BLaER1 (cell line): Measurements from ENCODE around the gene ZBTB7A.

Source experiments
- H3K27ac ChIP-seq: shearing (Covaris generic); formaldehyde crosslinking; 2 replicates; pipeline ENCODE4 v1.8.1; 2022
- H3K27me3 ChIP-seq: shearing (Covaris generic); formaldehyde crosslinking; 2 replicates; pipeline ENCODE4 v1.8.1; 2022
- H3K36me3 ChIP-seq: shearing (Covaris generic); formaldehyde crosslinking; 2 replicates; pipeline ENCODE4 v1.8.1; 2022
- H3K4me1 ChIP-seq: shearing (Covaris generic); formaldehyde crosslinking; 2 replicates; pipeline ENCODE4 v1.8.1; 2022
- H3K4me2 ChIP-seq: shearing (Covaris generic); formaldehyde crosslinking; 2 replicates; pipeline ENCODE4 v1.8.1; 2022
- H3K4me3 ChIP-seq: shearing (Covaris generic); formaldehyde crosslinking; 2 replicates; pipeline ENCODE4 v1.8.1; 2022
- H3K9ac ChIP-seq: shearing (Covaris generic); formaldehyde crosslinking; 2 replicates; pipeline ENCODE4 v1.8.1; 2022
- H3K9me3 ChIP-seq: shearing (Covaris generic); formaldehyde crosslinking; 2 replicates; pipeline ENCODE4 v1.8.1; 2022
- H4K20me1 ChIP-seq: shearing (Covaris generic); formaldehyde crosslinking; 2 replicates; pipeline ENCODE4 v1.8.1; 2022
- Cebpa-rat ChIP-seq: shearing (Covaris generic); IDR thresholded peaks from 2 replicates; pipeline ENCODE4 v1.8.1; 2022

ZBTB7A gene

GRCh38 chr19:4046946-4047683, 19.6 kb downstream of the ZBTB7A start:
- H3K36me3 ChIP-seq: peaks cover 70% of the 10 kb centered on the region

GRCh38 chr19:4046362-4046691, 20.4 kb downstream of the ZBTB7A start:
- H3K27me3 ChIP-seq: no peaks in the 10 kb centered on the region
- H3K4me1 ChIP-seq: no peaks in the 10 kb centered on the region
- no peak overlapping the region for H3K4me3 ChIP-seq
- no peak overlapping the region for H3K9ac ChIP-seq
- no peak overlapping the region for H3K4me2 ChIP-seq
- H3K36me3 ChIP-seq: peaks cover 70% of the 10 kb centered on the region
- H3K9me3 ChIP-seq: no peaks in the 10 kb centered on the region
- H3K27ac ChIP-seq: no peak overlapping the region
- TF ChIP-seq Cebpa-rat: no peak
- H4K20me1 ChIP-seq: peaks cover 87% of the 10 kb centered on the region

More at GRCh38 chr19:4046946-4047683, 19.6 kb downstream of the ZBTB7A start:
- Histone ChIP-seq H4K20me1 (peaks cover 87% of the 10 kb centered on the region), H3K27me3 (no peaks in the 10 kb centered on the region), H3K4me2 (no peak overlapping the region), H3K4me3 (no peak overlapping the region), H3K9me3 (no peaks in the 10 kb centered on the region), H3K4me1 (no peaks in the 10 kb centered on the region), H3K9ac (no peak overlapping the region), H3K27ac (no peak overlapping the region)
- TF ChIP-seq Cebpa-rat: no peak

- Histone ChIP-seq H3K27me3 (no peaks in the 10 kb centered on the region), H3K4me2 (no peak overlapping the region), H3K27ac (no peak overlapping the region), H3K4me1 (no peaks in the 10 kb centered on the region), H4K20me1 (peaks cover 87% of the 10 kb centered on the region), H3K36me3 (peaks cover 70% of the 10 kb centered on the region), H3K9ac (no peak overlapping the region), H3K9me3 (no peaks in the 10 kb centered on the region), H3K4me3 (no peak overlapping the region)
- no peak for TF ChIP-seq Cebpa-rat
Measured at GRCh38 chr19:4045597-4046361, 20.9 kb downstream of the ZBTB7A start.

- Histone ChIP-seq H3K4me3 (no peak overlapping the region), H4K20me1 (peaks cover 87% of the 10 kb centered on the region), H3K36me3 (peaks cover 68% of the 10 kb centered on the region), H3K4me2 (no peak overlapping the region), H3K9ac (no peak overlapping the region), H3K27ac (no peak overlapping the region), H3K4me1 (no peaks in the 10 kb centered on the region), H3K9me3 (no peaks in the 10 kb centered on the region), H3K27me3 (no peaks in the 10 kb centered on the region)
- no peak for TF ChIP-seq Cebpa-rat
Measured at GRCh38 chr19:4044990-4045465, 21.7 kb downstream of the ZBTB7A start.

- H3K27ac ChIP-seq: no peak overlapping the region
- H3K4me1 ChIP-seq: no peaks in the 10 kb centered on the region
- H3K36me3 ChIP-seq: peaks cover 61% of the 10 kb centered on the region
Measured at GRCh38 chr19:4043966-4044715, 22.6 kb downstream of the ZBTB7A start.

GRCh38 chr19:4043401-4043800, 23.3 kb downstream of the ZBTB7A start:
- peaks cover 63% of the 10 kb centered on the region for H3K36me3 ChIP-seq
- H3K9ac ChIP-seq: no peak overlapping the region
- peaks cover 87% of the 10 kb centered on the region for H4K20me1 ChIP-seq
- H3K9me3 ChIP-seq: no peaks in the 10 kb centered on the region
- no peak overlapping the region for H3K27ac ChIP-seq
- no peaks in the 10 kb centered on the region for H3K4me1 ChIP-seq
- H3K27me3 ChIP-seq: no peaks in the 10 kb centered on the region
- TF ChIP-seq Cebpa-rat: no peak
- no peak overlapping the region for H3K4me2 ChIP-seq
- H3K4me3 ChIP-seq: no peak overlapping the region

More at GRCh38 chr19:4043966-4044715, 22.6 kb downstream of the ZBTB7A start:
- H3K4me2 ChIP-seq: no peak overlapping the region
- peaks cover 87% of the 10 kb centered on the region for H4K20me1 ChIP-seq
- H3K4me3 ChIP-seq: no peak overlapping the region
- H3K9me3 ChIP-seq: no peaks in the 10 kb centered on the region
- H3K9ac ChIP-seq: no peak overlapping the region
- no peaks in the 10 kb centered on the region for H3K27me3 ChIP-seq
- no peak for TF ChIP-seq Cebpa-rat

GRCh38 chr19:4042731-4043082, 24.0 kb downstream of the ZBTB7A start:
- TF ChIP-seq Cebpa-rat: no peak
- Histone ChIP-seq H3K9ac (no peak overlapping the region), H3K27ac (no peak overlapping the region), H3K9me3 (no peaks in the 10 kb centered on the region), H3K4me3 (no peak overlapping the region), H3K4me2 (no peak overlapping the region), H3K36me3 (peaks cover 61% of the 10 kb centered on the region), H4K20me1 (peaks cover 82% of the 10 kb centered on the region), H3K4me1 (no peaks in the 10 kb centered on the region), H3K27me3 (no peaks in the 10 kb centered on the region)

- no peaks in the 10 kb centered on the region for H3K27me3 ChIP-seq
- peaks cover 81% of the 10 kb centered on the region for H4K20me1 ChIP-seq
- H3K9me3 ChIP-seq: no peaks in the 10 kb centered on the region
- H3K27ac ChIP-seq: no peak overlapping the region
- no peak overlapping the region for H3K4me3 ChIP-seq
- peaks cover 63% of the 10 kb centered on the region for H3K36me3 ChIP-seq
- TF ChIP-seq Cebpa-rat: no peak
- H3K4me2 ChIP-seq: no peak overlapping the region
- no peak overlapping the region for H3K9ac ChIP-seq
- H3K4me1 ChIP-seq: no peaks in the 10 kb centered on the region
Measured at GRCh38 chr19:4042064-4042730, 24.5 kb downstream of the ZBTB7A start.

- no peaks in the 10 kb centered on the region for H3K27me3 ChIP-seq
- H3K36me3 ChIP-seq: peaks cover 78% of the 10 kb centered on the region
- no peak overlapping the region for H3K27ac ChIP-seq
- no peak for TF ChIP-seq Cebpa-rat
- no peaks in the 10 kb centered on the region for H3K4me1 ChIP-seq
- no peak overlapping the region for H3K4me3 ChIP-seq
- H3K9me3 ChIP-seq: peaks cover 15% of the 10 kb centered on the region
- H4K20me1 ChIP-seq: peaks cover 65% of the 10 kb centered on the region
- no peak overlapping the region for H3K4me2 ChIP-seq
- H3K9ac ChIP-seq: no peak overlapping the region
Measured at GRCh38 chr19:4038661-4039423, 27.9 kb downstream of the ZBTB7A start.
